Duodenal mucosa (tissue), 2 donors: Measurements from ENCODE around the gene MAP1LC3A.

Source experiments
- H3K27ac ChIP-seq: one replicate; pipeline ENCODE4 v1.7.0; 2013; ENCODE audit warnings: low read depth, low read length
- H3K27me3 ChIP-seq, 2 donors: one replicate each; pipeline ENCODE4 v1.7.0; 2013; ENCODE audit warnings: low read length in 2 of 2, control low read depth in 1 of 2; ENCODE audit not compliant: insufficient read depth in 2 of 2, control insufficient read depth in 1 of 2
- H3K36me3 ChIP-seq, 2 donors: one replicate each; pipeline ENCODE4 v1.7.0; 2013; ENCODE audit warnings: low read length in 2 of 2, control low read depth in 1 of 2; ENCODE audit not compliant: insufficient read depth in 2 of 2, control insufficient read depth in 1 of 2
- H3K4me1 ChIP-seq, 2 donors: one replicate each; pipeline ENCODE4 v1.7.0; 2013; ENCODE audit warnings: low read length in 2 of 2, control low read depth in 1 of 2; ENCODE audit not compliant: insufficient read depth in 2 of 2, control insufficient read depth in 1 of 2
- H3K4me3 ChIP-seq, 2 donors: one replicate each; pipeline ENCODE4 v1.7.0; 2013; ENCODE audit warnings: low read length in 2 of 2, low read depth in 1 of 2
- H3K9ac ChIP-seq, 2 donors: one replicate each; pipeline ENCODE4 v1.7.0; 2013; ENCODE audit warnings: low read length in 2 of 2, low read depth in 1 of 2
- H3K9me3 ChIP-seq, 2 donors: one replicate each; pipeline ENCODE4 v1.7.0; 2013; ENCODE audit warnings: low read length in 2 of 2, control low read depth in 1 of 2; ENCODE audit not compliant: control insufficient read depth in 1 of 2

MAP1LC3A gene

GRCh38 chr20:34561661-34562060 lies 3.1 kb downstream of the MAP1LC3A start:
- peaks cover 0 to 3% of the 10 kb centered on the region in 2 donors for H3K4me1 ChIP-seq
- H3K27ac ChIP-seq, result no peak overlapping the region
- H3K4me3 ChIP-seq, result no peak overlapping the region
- H3K9ac ChIP-seq, result no peak overlapping the region
- peaks cover 0 to 15% of the 10 kb centered on the region in 2 donors for H3K36me3 ChIP-seq
- no peaks in the 10 kb centered on the region for H3K9me3 ChIP-seq
- H3K27me3 ChIP-seq, result no peaks in the 10 kb centered on the region

GRCh38 chr20:34562641-34563040 lies 4.1 kb downstream of the MAP1LC3A start:
- H3K9ac ChIP-seq, result no peak overlapping the region
- no peaks in the 10 kb centered on the region for H3K9me3 ChIP-seq
- H3K4me3 ChIP-seq, result no peak overlapping the region
- H3K4me1 ChIP-seq, result peaks cover 0 to 3% of the 10 kb centered on the region in 2 donors
- no peak overlapping the region for H3K27ac ChIP-seq
- no peaks in the 10 kb centered on the region for H3K27me3 ChIP-seq
- peaks cover 0 to 20% of the 10 kb centered on the region in 2 donors for H3K36me3 ChIP-seq

- H3K27ac ChIP-seq, result no peak overlapping the region
- H3K4me3 ChIP-seq, result no peak overlapping the region
- H3K27me3 ChIP-seq, result no peaks in the 10 kb centered on the region
- H3K36me3 ChIP-seq, result peaks cover 0 to 20% of the 10 kb centered on the region in 2 donors
- H3K4me1 ChIP-seq, result no peaks in the 10 kb centered on the region
- no peaks in the 10 kb centered on the region for H3K9me3 ChIP-seq
- no peak overlapping the region for H3K9ac ChIP-seq
Observed at GRCh38 chr20:34564833-34565232, 6.3 kb downstream of the MAP1LC3A start.

GRCh38 chr20:34566978-34567891 lies 8.7 kb downstream of the MAP1LC3A start:
- Histone ChIP-seq H3K9ac (no peak overlapping the region), H3K9me3 (no peaks in the 10 kb centered on the region), H3K27me3 (no peaks in the 10 kb centered on the region), H3K4me1 (no peaks in the 10 kb centered on the region), H3K36me3 (peaks cover 4 to 17% of the 10 kb centered on the region in 2 donors), H3K4me3 (no peak overlapping the region), H3K27ac (no peak overlapping the region)

- Histone ChIP-seq H3K27me3 (no peaks in the 10 kb centered on the region), H3K9me3 (no peaks in the 10 kb centered on the region), H3K4me1 (no peaks in the 10 kb centered on the region), H3K27ac (no peak overlapping the region), H3K36me3 (peaks cover 4 to 16% of the 10 kb centered on the region in 2 donors), H3K9ac (no peak overlapping the region), H3K4me3 (no peak overlapping the region)
Observed at GRCh38 chr20:34567892-34568865, 9.7 kb downstream of the MAP1LC3A start.

- H3K36me3 ChIP-seq, result peaks cover 4 to 26% of the 10 kb centered on the region in 2 donors
- H3K9ac ChIP-seq, result no peak overlapping the region
- no peaks in the 10 kb centered on the region for H3K27me3 ChIP-seq
- H3K4me3 ChIP-seq, result no peak overlapping the region
- no peak overlapping the region for H3K27ac ChIP-seq
- H3K4me1 ChIP-seq, result no peaks in the 10 kb centered on the region
- no peaks in the 10 kb centered on the region for H3K9me3 ChIP-seq
Observed at GRCh38 chr20:34569598-34569997, 11.1 kb downstream of the MAP1LC3A start.

- Histone ChIP-seq H3K27ac (no peak overlapping the region), H3K9ac (no peak overlapping the region), H3K27me3 (no peaks in the 10 kb centered on the region), H3K4me1 (no peaks in the 10 kb centered on the region), H3K9me3 (no peaks in the 10 kb centered on the region), H3K36me3 (peaks cover 4 to 30% of the 10 kb centered on the region in 2 donors), H3K4me3 (no peak overlapping the region)
Observed at GRCh38 chr20:34570859-34571306, 12.4 kb downstream of the MAP1LC3A start.

GRCh38 chr20:34571753-34572152 lies 13.2 kb downstream of the MAP1LC3A start:
- peaks cover 4 to 24% of the 10 kb centered on the region in 2 donors for H3K36me3 ChIP-seq

GRCh38 chr20:34573541-34574300 lies 15.2 kb downstream of the MAP1LC3A start:
- Histone ChIP-seq H3K9me3 (no peaks in the 10 kb centered on the region), H3K9ac (no peak overlapping the region), H3K4me1 (peaks cover 0 to 2% of the 10 kb centered on the region in 2 donors), H3K4me3 (no peak overlapping the region), H3K36me3 (peaks cover 4 to 19% of the 10 kb centered on the region in 2 donors), H3K27ac (no peak overlapping the region), H3K27me3 (no peaks in the 10 kb centered on the region)

More at GRCh38 chr20:34571753-34572152, 13.2 kb downstream of the MAP1LC3A start:
- H3K27me3 ChIP-seq, result no peaks in the 10 kb centered on the region
- H3K4me3 ChIP-seq, result no peak overlapping the region
- H3K9me3 ChIP-seq, result no peaks in the 10 kb centered on the region
- H3K4me1 ChIP-seq, result no peaks in the 10 kb centered on the region
- no peak overlapping the region for H3K27ac ChIP-seq
- no peak overlapping the region for H3K9ac ChIP-seq
